IPS-NIHi7 (cell line): ENCODE measurements around the gene TWIST2.

Experiments used
- DNase-seq: peaks from one replicate; pipeline ENCODE4 v3.0.0; 2012; ENCODE audit warnings: mixed read lengths; ENCODE audit errors: extremely low spot score

TWIST2 gene

GRCh38 chr2:238939521-238940403, 91.9 kb downstream of the TWIST2 start:
- DNase-seq = no peak

- no peak for DNase-seq
Measured at GRCh38 chr2:238940806-238941205, 92.9 kb downstream of the TWIST2 start.

- DNase-seq = no peak
Measured at GRCh38 chr2:238941262-238941792, 93.4 kb downstream of the TWIST2 start.

- DNase-seq = no peak
Measured at GRCh38 chr2:238942080-238942725, 94.3 kb downstream of the TWIST2 start.

GRCh38 chr2:238942726-238943300, 94.9 kb downstream of the TWIST2 start:
- DNase-seq = no peak

- no peak for DNase-seq
Measured at GRCh38 chr2:238943338-238944067, 95.6 kb downstream of the TWIST2 start.

GRCh38 chr2:238945433-238946150, 97.7 kb downstream of the TWIST2 start:
- DNase-seq = peak; percentile 92

GRCh38 chr2:238946318-238947242, 98.7 kb downstream of the TWIST2 start:
- DNase-seq = no peak

- no peak for DNase-seq
Measured at GRCh38 chr2:238947243-238947760, 99.4 kb downstream of the TWIST2 start.

- DNase-seq = no peak
Measured at GRCh38 chr2:238947920-238948710, 100.2 kb downstream of the TWIST2 start.

- DNase-seq = no peak
Measured at GRCh38 chr2:238948765-238949641, 101.1 kb downstream of the TWIST2 start.

GRCh38 chr2:238949710-238950345, 101.9 kb downstream of the TWIST2 start:
- DNase-seq = no peak

GRCh38 chr2:238950551-238950950, 102.7 kb downstream of the TWIST2 start:
- DNase-seq = no peak

- DNase-seq = no peak
Measured at GRCh38 chr2:238952261-238952919, 104.5 kb downstream of the TWIST2 start.

- peak; percentile 46 for DNase-seq
Measured at GRCh38 chr2:238954841-238955591, 107.1 kb downstream of the TWIST2 start.
